ENCODE data around the gene WDR20. TPM values are rescaled to one million over a fixed set of nuclear protein-coding genes. Genes with fewer than 3 reads are reported as not detected.

The WDR20 gene
- total RNA-seq, 1 experiment from 2014 or later, result 14.8 TPM

GRCh38 chr14:102218688-102219087 is 79.0 kb downstream of the WDR20 start:
- no peak for DNase-seq (ENCODE audit: low spot score)

GRCh38 chr14:102219316-102219715 is 79.6 kb downstream of the WDR20 start:
- DNase-seq (ENCODE audit: low spot score), result no peak

- DNase-seq (ENCODE audit: low spot score), result no peak
Observed at GRCh38 chr14:102220031-102220430, 80.3 kb downstream of the WDR20 start.

DNA sequence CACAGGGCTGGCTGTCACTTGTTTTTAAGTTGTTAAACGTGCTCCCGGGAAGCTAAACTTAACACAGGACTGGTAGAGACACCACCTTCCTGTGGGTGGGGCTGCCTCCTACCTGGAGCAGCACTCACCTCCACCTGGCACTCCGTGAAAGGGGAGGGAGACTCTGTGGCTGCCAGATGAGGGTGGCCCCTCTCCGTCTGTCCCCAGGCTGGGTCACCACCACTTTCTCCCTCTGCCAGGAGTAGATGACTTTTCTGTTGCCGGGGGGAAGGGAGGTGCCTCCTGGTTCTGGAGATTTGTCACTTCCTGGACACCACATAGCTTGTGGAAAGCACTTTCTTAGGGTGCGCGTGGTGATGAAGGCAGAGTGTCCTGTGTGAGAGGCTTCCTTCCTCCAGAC is 81.3 kb downstream of the WDR20 start:
- DNase-seq (ENCODE audit: low spot score), result peak; percentile 59

- DNase-seq (ENCODE audit: low spot score), result no peak
Observed at GRCh38 chr14:102222009-102222575, 82.4 kb downstream of the WDR20 start.

GRCh38 chr14:102222751-102223150 is 83.1 kb downstream of the WDR20 start:
- DNase-seq (ENCODE audit: low spot score), result no peak

GRCh38 chr14:102223682-102224081 is 84.0 kb downstream of the WDR20 start:
- no peak for DNase-seq (ENCODE audit: low spot score)

GRCh38 chr14:102225386-102225785 is 85.7 kb downstream of the WDR20 start:
- no peak for DNase-seq (ENCODE audit: low spot score)

DNA sequence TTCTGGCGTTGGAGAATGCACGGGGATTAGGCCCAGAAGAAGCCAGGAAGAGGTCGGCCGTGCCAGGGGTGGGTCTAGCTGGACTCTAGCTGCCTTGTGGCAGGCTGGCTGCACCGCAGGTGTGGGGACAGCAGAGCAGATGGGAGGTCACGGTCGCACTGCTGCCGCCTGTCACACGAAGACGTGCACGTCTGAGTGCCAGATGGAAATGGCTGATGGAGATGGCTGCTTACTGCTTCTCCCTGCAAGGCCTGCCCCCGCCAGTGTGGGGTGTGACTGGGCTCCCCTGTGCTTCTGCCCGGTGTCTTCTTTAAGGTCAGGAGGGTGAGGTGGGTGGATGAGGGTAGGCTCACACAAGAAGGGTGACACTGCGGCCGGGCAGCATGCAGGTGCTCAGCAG is 86.2 kb downstream of the WDR20 start:
- DNase-seq (ENCODE audit: low spot score), result no peak

DNA sequence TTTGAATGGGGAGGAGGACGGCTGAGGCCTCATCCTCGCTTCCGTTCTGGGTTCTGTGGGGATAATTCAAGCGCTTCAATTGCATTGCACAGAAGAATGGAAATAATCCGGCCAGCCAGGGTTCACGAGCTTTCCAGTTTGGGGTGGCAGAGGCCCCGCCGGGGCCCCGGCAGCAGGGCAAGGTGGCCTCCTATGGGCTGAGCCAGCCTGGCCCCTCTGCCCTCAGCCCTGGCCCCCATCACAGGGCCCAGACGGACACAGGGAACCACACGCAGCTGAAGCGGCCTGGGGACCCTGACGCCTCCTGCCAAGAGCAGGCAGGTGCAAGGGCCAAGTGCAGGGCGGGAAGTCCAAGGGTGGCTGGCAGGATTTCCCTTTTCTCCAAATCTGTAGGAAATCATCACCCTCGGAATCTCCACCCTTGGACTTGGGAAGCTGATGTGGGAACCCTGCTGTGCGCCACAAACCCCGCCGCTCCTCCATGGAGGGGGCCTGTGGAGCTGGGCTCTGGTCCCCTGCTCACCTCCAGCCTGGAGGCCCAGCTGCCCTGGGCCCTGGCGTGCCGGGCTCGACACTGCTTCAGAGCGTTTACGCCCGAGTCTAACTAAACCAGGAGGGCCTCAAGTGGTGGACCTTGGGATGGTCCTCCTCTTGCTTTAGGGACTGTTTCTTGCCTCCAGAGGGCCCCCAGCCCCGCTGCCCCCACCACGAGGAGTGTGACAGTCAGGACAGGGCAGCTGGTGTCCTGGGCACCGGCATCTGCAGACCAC is 86.8 kb downstream of the WDR20 start:
- DNase-seq (ENCODE audit: low spot score), result no peak

GRCh38 chr14:102227184-102227964 is 87.7 kb downstream of the WDR20 start:
- no peak for DNase-seq (ENCODE audit: low spot score)

- DNase-seq (ENCODE audit: low spot score), result no peak
Observed at GRCh38 chr14:102229071-102229738, 89.5 kb downstream of the WDR20 start.

GRCh38 chr14:102229739-102230092 is 90.0 kb downstream of the WDR20 start:
- DNase-seq (ENCODE audit: low spot score), result no peak

GRCh38 chr14:102230481-102231210 is 90.9 kb downstream of the WDR20 start:
- DNase-seq (ENCODE audit: low spot score), result no peak

GRCh38 chr14:102231476-102232347 is 92.0 kb downstream of the WDR20 start:
- no peak for DNase-seq (ENCODE audit: low spot score)

GRCh38 chr14:102232348-102232625 is 92.6 kb downstream of the WDR20 start:
- DNase-seq (ENCODE audit: low spot score), result no peak

- DNase-seq (ENCODE audit: low spot score), result no peak
Observed at GRCh38 chr14:102233081-102233480, 93.4 kb downstream of the WDR20 start.

- no peak for DNase-seq (ENCODE audit: low spot score)
Observed at GRCh38 chr14:102234331-102235264, 94.9 kb downstream of the WDR20 start.

- peak; percentile 61 for DNase-seq (ENCODE audit: low spot score)
Observed at GRCh38 chr14:102235275-102235897, 95.7 kb downstream of the WDR20 start.

All from A172 (cell line).